GM23248 (cell line): Measurements from ENCODE around the gene VASH1. TPM values are rescaled to one million over a fixed set of nuclear protein-coding genes. Genes with fewer than 3 reads are reported as not detected.
"Not testable (repeated sequence)": the region's sequence is repeated elsewhere in the genome, so short reads cannot be mapped to it uniquely, and the experiment has no call there.

Source experiments
- DNase-seq: peaks from one replicate; pipeline ENCODE4 v3.0.0-alpha.2; 2015
- H2AFZ ChIP-seq: fragments of 200-600 bp; sonication (generic); 2 replicates; pipeline ENCODE4 v1.6.1; 2016; ENCODE audit warnings: antibody characterized with exemption
- H3F3A ChIP-seq: fragments of 200-600 bp; sonication (generic); 2 replicates; pipeline ENCODE4 v1.6.1; 2016; ENCODE audit warnings: mild to moderate bottlenecking, antibody characterized with exemption, mixed run types; ENCODE audit not compliant: insufficient read depth
- H3K27ac ChIP-seq: fragments of 200-600 bp; sonication (generic); 2 replicates; pipeline ENCODE4 v1.5.1; 2016; ENCODE audit warnings: mild to moderate bottlenecking
- H3K27me3 ChIP-seq: fragments of 200-600 bp; sonication (generic); replicated peaks from 2 replicates; pipeline ENCODE4 v1.6.1; 2016; ENCODE audit warnings: mild to moderate bottlenecking; ENCODE audit not compliant: insufficient read depth
- H3K36me3 ChIP-seq: fragments of 200-600 bp; sonication (generic); 2 replicates; pipeline ENCODE4 v1.6.1; 2016; ENCODE audit warnings: low read depth, mild to moderate bottlenecking
- H3K4me1 ChIP-seq: fragments of 200-600 bp; sonication (generic); 2 replicates; pipeline ENCODE4 v1.6.1; 2016; ENCODE audit warnings: mild to moderate bottlenecking; ENCODE audit not compliant: insufficient read depth
- H3K4me2 ChIP-seq: fragments of 200-600 bp; sonication (generic); one replicate; pipeline ENCODE4 v1.6.1; 2016; ENCODE audit warnings: mild to moderate bottlenecking; ENCODE audit not compliant: unreplicated experiment
- H3K4me3 ChIP-seq: fragments of 200-600 bp; sonication (generic); 2 replicates; pipeline ENCODE4 v1.5.1; 2016; ENCODE audit warnings: mild to moderate bottlenecking
- H3K79me2 ChIP-seq: fragments of 200-600 bp; sonication (generic); 2 replicates; pipeline ENCODE4 v1.6.1; 2016; ENCODE audit warnings: mild to moderate bottlenecking; ENCODE audit not compliant: insufficient read depth
- H3K9ac ChIP-seq: fragments of 200-600 bp; sonication (generic); 2 replicates; pipeline ENCODE4 v1.6.1; 2016; ENCODE audit warnings: mild to moderate bottlenecking
- H3K9me2 ChIP-seq: fragments of 200-600 bp; sonication (generic); 2 replicates; pipeline ENCODE4 v1.6.1; 2016; ENCODE audit warnings: mixed run types, mild to moderate bottlenecking, moderate library complexity; ENCODE audit not compliant: insufficient read depth
- H3K9me3 ChIP-seq: fragments of 200-600 bp; sonication (generic); one replicate; pipeline ENCODE4 v1.6.1; 2017; ENCODE audit warnings: low read depth
- H4K20me1 ChIP-seq: fragments of 200-600 bp; sonication (generic); 2 replicates; pipeline ENCODE4 v1.6.0; 2016; ENCODE audit not compliant: insufficient read depth
- EZH2 ChIP-seq: fragments of 200-600 bp; sonication (generic); IDR thresholded peaks from 2 replicates; pipeline ENCODE4 v1.6.1; 2018; ENCODE audit warnings: antibody characterized with exemption, mild to moderate bottlenecking; ENCODE audit not compliant: insufficient read depth, poor library complexity, severe bottlenecking
- EZH2phosphoT487 ChIP-seq: fragments of 200-600 bp; sonication (generic); IDR thresholded peaks from 2 replicates; pipeline ENCODE4 v1.6.1; 2018; ENCODE audit warnings: antibody characterized with exemption, moderate library complexity, mild to moderate bottlenecking, low read depth; ENCODE audit not compliant: insufficient read depth
- WGBS, 2 experiments: methylation state at CpG; one replicate each; pipeline ENCODE4 v1.1.6; 2015 to 2017; ENCODE audit warnings: low lambda C conversion rate in 2 of 2, low coverage in 1 of 2; ENCODE audit errors: missing lambda C conversion rate in 2 of 2; 5-methylcytosine and 5-hydroxymethylcytosine counted together
- in situ Hi-C: fragments of 300-500 bp; cut with MboI; formaldehyde crosslinking; loops from 2 replicates; pipeline ENCODE4 v1.15.0; 2020
- polyA plus RNA-seq: library from polyadenylated mRNA; unstranded; fragments of >200 nt; fragmentation: Nextera tagmentation; extraction: Ambion mirVana; gene quantifications from 2 replicates; pipeline ENCODE4 v1.2.1, GENCODE V29; 2016
- total RNA-seq: library from RNA; depleted of rRNA; stranded (reverse); fragments of >200 nt; shearing (Covaris generic); gene quantifications from 2 replicates; pipeline ENCODE4 v1.2.3, GENCODE V29; 2014

The VASH1 gene
- total and polyA plus RNA-seq, 2 experiments from 2014 or later, result 2.2 to 2.6 TPM

GRCh38 chr14:76729953-76730505, 31.2 kb upstream of the VASH1 start:
- Histone ChIP-seq H3K9me2 (no peaks in the 10 kb centered on the region), H3K36me3 (no peaks in the 10 kb centered on the region), H3K9me3 (no peaks in the 10 kb centered on the region), H3F3A (no peaks in the 10 kb centered on the region), H3K27me3 (peaks cover 18% of the 10 kb centered on the region; the same call in 1 of the 2 replicates), H3K9ac (no peak overlapping the region), H3K4me3 (no peak overlapping the region), H3K79me2 (no peaks in the 10 kb centered on the region), H2AFZ (no peak overlapping the region), H3K27ac (no peak overlapping the region), H4K20me1 (no peaks in the 10 kb centered on the region), H3K4me1 (no peaks in the 10 kb centered on the region), H3K4me2 (no peak overlapping the region)
- TF ChIP-seq EZH2phosphoT487 (no peak), EZH2 (no peak)
- in situ Hi-C loops, result no loop called here
- WGBS, 2 experiments, result 4 to 14% methylated on average over 1 of the region's 1 CpG
- DNase-seq, result no peak

GRCh38 chr14:76734501-76734900, 26.8 kb upstream of the VASH1 start:
- H3K9me2 ChIP-seq, H3K27ac ChIP-seq, H3K27me3 ChIP-seq, H3K4me2 ChIP-seq, H2AFZ ChIP-seq, H3K4me1 ChIP-seq, H3F3A ChIP-seq, DNase-seq, H3K79me2 ChIP-seq, H4K20me1 ChIP-seq, in situ Hi-C loops, H3K9ac ChIP-seq, H3K36me3 ChIP-seq, H3K9me3 ChIP-seq, H3K4me3 ChIP-seq: not testable (repeated sequence)
- 79 to 90% methylated on average over 11 to 25 of the region's 31 CpGs for WGBS, 2 experiments

- in situ Hi-C loops, result no loop called here
- Histone ChIP-seq H3K4me2 (no peak overlapping the region), H3K9ac (no peak overlapping the region), H3K4me3 (no peak overlapping the region), H3K36me3 (no peaks in the 10 kb centered on the region), H2AFZ (no peak overlapping the region), H3F3A (no peaks in the 10 kb centered on the region), H3K9me2 (no peaks in the 10 kb centered on the region), H3K27me3 (no peaks in the 10 kb centered on the region), H3K9me3 (no peaks in the 10 kb centered on the region), H3K27ac (no peak overlapping the region), H3K79me2 (no peaks in the 10 kb centered on the region), H4K20me1 (no peaks in the 10 kb centered on the region), H3K4me1 (no peaks in the 10 kb centered on the region)
- DNase-seq, result no peak
- TF ChIP-seq EZH2 (no peak), EZH2phosphoT487 (no peak)
Observed at GRCh38 chr14:76736514-76736913, 24.8 kb upstream of the VASH1 start.

GRCh38 chr14:76741074-76741473, 20.2 kb upstream of the VASH1 start:
- no peak for DNase-seq

GRCh38 chr14:76742185-76742584, 19.1 kb upstream of the VASH1 start:
- WGBS, 2 experiments, result 54 to 59% methylated on average over 6 of the region's 6 CpGs
- H3K9me3 ChIP-seq, result no peaks in the 10 kb centered on the region

More at GRCh38 chr14:76741074-76741473, 20.2 kb upstream of the VASH1 start:
- H3K79me2 ChIP-seq, result no peaks in the 10 kb centered on the region
- TF ChIP-seq EZH2phosphoT487, result no peak
- no peak for TF ChIP-seq EZH2
- no peaks in the 10 kb centered on the region for H3K36me3 ChIP-seq
- H2AFZ ChIP-seq, result no peak overlapping the region
- H3F3A ChIP-seq, result no peaks in the 10 kb centered on the region
- H3K4me1 ChIP-seq, result no peaks in the 10 kb centered on the region
- H3K4me2 ChIP-seq, result no peak overlapping the region
- no peaks in the 10 kb centered on the region for H3K9me2 ChIP-seq
- H3K9me3 ChIP-seq, result no peaks in the 10 kb centered on the region
- no peaks in the 10 kb centered on the region; the same call in 1 of the 2 replicates for H3K27me3 ChIP-seq
- no peak overlapping the region for H3K9ac ChIP-seq
- 24 to 33% methylated on average over 1 of the region's 1 CpG for WGBS, 2 experiments
- H4K20me1 ChIP-seq, result no peaks in the 10 kb centered on the region
- no peak overlapping the region for H3K4me3 ChIP-seq
- in situ Hi-C loops, result no loop called here
- H3K27ac ChIP-seq, result no peak overlapping the region

More at GRCh38 chr14:76742185-76742584, 19.1 kb upstream of the VASH1 start:
- Histone ChIP-seq H4K20me1 (no peaks in the 10 kb centered on the region), H3K36me3 (no peaks in the 10 kb centered on the region), H3K4me3 (no peak overlapping the region), H3K4me2 (no peak overlapping the region), H3F3A (no peaks in the 10 kb centered on the region), H2AFZ (no peak overlapping the region), H3K4me1 (no peaks in the 10 kb centered on the region), H3K9ac (no peak overlapping the region), H3K27me3 (no peaks in the 10 kb centered on the region; the same call in 1 of the 2 replicates), H3K79me2 (no peaks in the 10 kb centered on the region), H3K27ac (no peak overlapping the region), H3K9me2 (no peaks in the 10 kb centered on the region)
- in situ Hi-C loops, result no loop called here
- no peak for DNase-seq
- no peak for TF ChIP-seq EZH2phosphoT487
- no peak for TF ChIP-seq EZH2
